ENCODE data around the gene REEP1.

REEP1 gene

DNA sequence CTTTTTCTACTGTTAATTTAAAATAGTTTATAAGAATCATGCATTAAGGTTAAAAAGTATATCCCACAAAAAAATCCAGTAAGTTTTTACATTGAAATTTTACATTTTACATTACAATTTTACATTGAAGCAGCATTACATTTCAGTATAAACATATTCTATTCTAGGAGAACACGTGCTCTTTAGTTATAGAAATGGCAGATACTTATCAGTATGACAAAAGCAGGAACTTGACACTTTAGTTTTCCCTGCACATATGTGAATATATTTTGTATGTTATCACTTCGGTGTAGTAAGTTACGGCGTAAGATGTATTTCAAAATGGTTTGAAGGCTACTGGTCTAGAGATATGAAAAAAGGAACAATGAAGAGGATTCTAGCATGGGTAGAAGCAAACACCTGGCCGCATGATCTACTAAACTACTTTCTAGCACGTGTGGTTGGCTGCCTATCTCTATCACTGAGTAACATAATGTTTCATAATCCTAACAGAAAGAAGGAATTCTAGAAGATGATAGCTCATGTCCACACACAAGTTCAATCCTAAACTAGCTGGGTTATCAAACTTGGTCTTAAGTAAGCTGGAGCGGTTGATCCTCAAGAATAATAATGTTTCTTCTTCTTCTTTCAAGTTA lies 147.5 kb downstream of the REEP1 start:
- TF ChIP-seq CEBPB (IDR thresholded peaks at IDR 0.05), result no peak

DNA sequence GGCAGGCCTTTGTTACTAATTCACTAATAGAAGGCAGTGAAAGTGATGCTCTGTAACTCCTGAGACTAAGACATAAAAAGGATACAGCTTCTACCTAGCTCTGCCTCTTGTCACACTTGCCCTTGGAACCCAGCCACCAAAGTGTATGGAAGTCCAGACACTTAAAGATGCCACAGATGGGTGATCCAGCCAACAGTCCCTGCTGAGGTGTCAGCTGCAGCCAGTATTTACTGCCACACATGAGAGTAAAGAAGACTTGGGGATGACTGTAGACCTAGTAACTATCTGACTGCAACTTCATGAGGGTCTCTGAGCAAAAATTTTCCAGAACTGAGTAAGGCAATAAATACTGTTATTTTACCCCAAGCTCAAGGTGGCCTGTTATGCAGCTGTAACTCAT lies 151.0 kb downstream of the REEP1 start:
- TF ChIP-seq, protein P1, sequence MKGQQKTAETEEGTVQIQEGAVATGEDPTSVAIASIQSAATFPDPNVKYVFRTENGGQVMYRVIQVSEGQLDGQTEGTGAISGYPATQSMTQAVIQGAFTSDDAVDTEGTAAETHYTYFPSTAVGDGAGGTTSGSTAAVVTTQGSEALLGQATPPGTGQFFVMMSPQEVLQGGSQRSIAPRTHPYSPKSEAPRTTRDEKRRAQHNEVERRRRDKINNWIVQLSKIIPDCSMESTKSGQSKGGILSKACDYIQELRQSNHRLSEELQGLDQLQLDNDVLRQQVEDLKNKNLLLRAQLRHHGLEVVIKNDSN (IDR thresholded peaks at IDR 0.05), result no peak
- TF ChIP-seq TCF12 (IDR thresholded peaks at IDR 0.05; ENCODE audit: low read depth), result no peak
- TF ChIP-seq RAD21 (IDR thresholded peaks at IDR 0.05; ENCODE audit: low read depth), result no peak
- no peak for TF ChIP-seq FOXM1 (IDR thresholded peaks at IDR 0.05; ENCODE audit: borderline replicate concordance, low read depth)
- no peak for TF ChIP-seq YY1 (IDR thresholded peaks at IDR 0.05; ENCODE audit: low read depth)

DNA sequence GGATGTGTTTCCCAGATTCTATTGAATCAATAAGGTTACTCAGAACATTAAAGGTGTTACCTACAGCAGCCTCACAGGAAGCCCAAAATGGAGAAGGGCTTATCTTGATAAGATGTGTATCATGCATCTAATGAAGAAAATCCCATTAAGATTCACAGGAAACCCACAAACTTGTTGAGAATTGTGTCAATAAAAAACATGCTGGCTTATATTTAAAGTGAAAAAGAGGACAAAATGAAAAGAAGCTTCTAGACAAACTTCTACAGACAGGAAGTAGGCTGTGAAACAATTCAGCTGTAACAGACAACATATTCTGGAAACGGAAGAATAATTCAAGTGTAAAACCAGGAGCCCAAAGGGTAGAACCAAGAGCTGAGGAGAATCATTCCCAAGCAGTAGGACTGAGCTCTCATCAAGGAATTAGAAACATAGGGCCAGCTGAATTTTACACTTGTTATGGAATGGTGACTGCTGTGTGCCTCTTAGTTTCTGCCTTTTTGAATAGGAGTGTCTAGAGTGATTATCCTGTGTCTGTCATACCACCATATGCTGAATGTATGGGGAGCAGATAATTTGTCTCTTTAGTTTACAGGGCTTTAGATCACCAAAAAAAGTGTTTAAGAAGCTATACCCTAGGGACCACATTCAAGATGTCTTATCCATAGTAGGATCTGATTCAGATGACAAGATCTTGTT lies 151.8 kb downstream of the REEP1 start:
- TF ChIP-seq EP300 (IDR thresholded peaks at IDR 0.05; ENCODE audit: borderline replicate concordance) (no peak), EGR1 (IDR thresholded peaks at IDR 0.05) (no peak), TEAD4 (IDR thresholded peaks at IDR 0.05) (no peak), CREB1 (IDR thresholded peaks at IDR 0.05; ENCODE audit: low read depth) (no peak), TCF12 (IDR thresholded peaks at IDR 0.05; ENCODE audit: low read depth) (no peak)
- TF ChIP-seq, protein P1 (IDR thresholded peaks at IDR 0.05), result no peak

DNA sequence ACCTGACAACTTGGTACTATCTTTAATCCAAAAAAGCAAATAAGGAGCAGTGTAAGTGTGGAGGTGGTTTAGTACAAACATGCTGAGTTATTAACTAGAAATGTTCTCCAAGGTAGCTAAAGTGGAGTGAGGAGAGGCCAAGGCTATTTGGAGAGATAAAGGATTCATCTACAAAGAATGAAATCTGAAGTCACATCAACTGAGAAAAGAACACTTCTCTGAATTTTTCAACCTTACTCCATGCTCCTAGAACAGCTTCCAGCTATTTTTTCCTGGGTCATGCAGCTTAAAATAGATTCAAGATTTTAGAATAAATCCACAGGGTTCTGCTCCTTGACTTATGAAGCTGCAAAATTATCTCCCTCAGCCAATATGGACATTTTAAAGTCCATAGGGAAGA lies 160.8 kb downstream of the REEP1 start:
- TF ChIP-seq NFIC (IDR thresholded peaks at IDR 0.05) (no peak), CREB1 (IDR thresholded peaks at IDR 0.05; ENCODE audit: low read depth) (no peak), ZBTB7A (IDR thresholded peaks at IDR 0.05; ENCODE audit: low read depth) (no peak), RAD21 (IDR thresholded peaks at IDR 0.05; ENCODE audit: low read depth) (no peak), FOXM1 (IDR thresholded peaks at IDR 0.05; ENCODE audit: borderline replicate concordance, low read depth) (no peak), TEAD4 (IDR thresholded peaks at IDR 0.05) (no peak), CEBPB (IDR thresholded peaks at IDR 0.05) (no peak), EP300 (IDR thresholded peaks at IDR 0.05; ENCODE audit: borderline replicate concordance) (no peak), EGR1 (IDR thresholded peaks at IDR 0.05) (no peak), TAF1 (IDR thresholded peaks at IDR 0.05; ENCODE audit: low read depth) (no peak), YY1 (IDR thresholded peaks at IDR 0.05; ENCODE audit: low read depth) (no peak), TCF12 (IDR thresholded peaks at IDR 0.05; ENCODE audit: low read depth) (no peak)
- TF ChIP-seq, protein P2, sequence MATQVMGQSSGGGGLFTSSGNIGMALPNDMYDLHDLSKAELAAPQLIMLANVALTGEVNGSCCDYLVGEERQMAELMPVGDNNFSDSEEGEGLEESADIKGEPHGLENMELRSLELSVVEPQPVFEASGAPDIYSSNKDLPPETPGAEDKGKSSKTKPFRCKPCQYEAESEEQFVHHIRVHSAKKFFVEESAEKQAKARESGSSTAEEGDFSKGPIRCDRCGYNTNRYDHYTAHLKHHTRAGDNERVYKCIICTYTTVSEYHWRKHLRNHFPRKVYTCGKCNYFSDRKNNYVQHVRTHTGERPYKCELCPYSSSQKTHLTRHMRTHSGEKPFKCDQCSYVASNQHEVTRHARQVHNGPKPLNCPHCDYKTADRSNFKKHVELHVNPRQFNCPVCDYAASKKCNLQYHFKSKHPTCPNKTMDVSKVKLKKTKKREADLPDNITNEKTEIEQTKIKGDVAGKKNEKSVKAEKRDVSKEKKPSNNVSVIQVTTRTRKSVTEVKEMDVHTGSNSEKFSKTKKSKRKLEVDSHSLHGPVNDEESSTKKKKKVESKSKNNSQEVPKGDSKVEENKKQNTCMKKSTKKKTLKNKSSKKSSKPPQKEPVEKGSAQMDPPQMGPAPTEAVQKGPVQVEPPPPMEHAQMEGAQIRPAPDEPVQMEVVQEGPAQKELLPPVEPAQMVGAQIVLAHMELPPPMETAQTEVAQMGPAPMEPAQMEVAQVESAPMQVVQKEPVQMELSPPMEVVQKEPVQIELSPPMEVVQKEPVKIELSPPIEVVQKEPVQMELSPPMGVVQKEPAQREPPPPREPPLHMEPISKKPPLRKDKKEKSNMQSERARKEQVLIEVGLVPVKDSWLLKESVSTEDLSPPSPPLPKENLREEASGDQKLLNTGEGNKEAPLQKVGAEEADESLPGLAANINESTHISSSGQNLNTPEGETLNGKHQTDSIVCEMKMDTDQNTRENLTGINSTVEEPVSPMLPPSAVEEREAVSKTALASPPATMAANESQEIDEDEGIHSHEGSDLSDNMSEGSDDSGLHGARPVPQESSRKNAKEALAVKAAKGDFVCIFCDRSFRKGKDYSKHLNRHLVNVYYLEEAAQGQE (IDR thresholded peaks at IDR 0.05; ENCODE audit: low read depth), result no peak
- TF ChIP-seq, protein P3, sequence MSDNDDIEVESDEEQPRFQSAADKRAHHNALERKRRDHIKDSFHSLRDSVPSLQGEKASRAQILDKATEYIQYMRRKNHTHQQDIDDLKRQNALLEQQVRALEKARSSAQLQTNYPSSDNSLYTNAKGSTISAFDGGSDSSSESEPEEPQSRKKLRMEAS (IDR thresholded peaks at IDR 0.05), result no peak
- TF ChIP-seq, protein P1 (IDR thresholded peaks at IDR 0.05), result no peak

DNA sequence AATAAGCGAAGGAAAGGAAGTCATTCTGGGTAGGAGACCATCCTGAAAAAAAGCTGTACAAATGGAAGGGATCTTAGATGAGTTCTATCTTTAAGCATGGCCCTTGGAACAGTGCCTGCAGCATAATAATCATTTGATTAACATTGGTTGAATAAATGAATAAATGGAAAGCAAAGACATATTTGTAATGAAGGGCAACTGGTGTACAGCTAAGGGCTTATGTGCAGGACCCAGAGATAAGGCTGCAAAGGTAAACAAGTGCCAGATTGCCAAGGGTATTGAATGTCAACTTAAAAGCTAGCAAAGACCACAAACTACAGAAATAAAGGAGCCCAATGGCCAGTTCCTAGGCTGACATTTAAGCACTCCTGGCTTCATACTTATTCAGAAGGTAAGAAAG lies 161.6 kb downstream of the REEP1 start:
- TF ChIP-seq FOXM1 (IDR thresholded peaks at IDR 0.05; ENCODE audit: borderline replicate concordance, low read depth), result no peak

DNA sequence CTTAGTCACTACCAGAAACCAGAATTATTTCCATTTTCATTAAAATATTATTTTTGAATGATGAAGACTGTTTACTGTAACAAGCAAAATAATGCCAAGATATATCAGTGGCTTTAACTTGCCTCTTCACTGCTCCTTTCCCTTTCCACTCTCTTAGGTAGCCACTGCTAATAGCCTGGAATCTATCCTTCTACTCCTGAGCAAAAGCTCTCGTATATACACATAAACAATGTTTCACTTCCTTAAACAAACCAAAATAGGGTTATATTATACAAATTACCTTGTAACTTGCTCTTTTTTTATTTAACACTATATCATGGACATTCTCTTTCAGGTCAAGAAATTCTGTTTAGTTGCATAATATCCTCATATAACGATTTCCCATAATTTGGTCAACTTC lies 163.0 kb downstream of the REEP1 start:
- TF ChIP-seq EGR1 (IDR thresholded peaks at IDR 0.05) (no peak), CEBPB (IDR thresholded peaks at IDR 0.05) (no peak), TCF12 (IDR thresholded peaks at IDR 0.05; ENCODE audit: low read depth) (no peak), EP300 (IDR thresholded peaks at IDR 0.05; ENCODE audit: borderline replicate concordance) (no peak), TAF1 (IDR thresholded peaks at IDR 0.05; ENCODE audit: low read depth) (no peak), YY1 (IDR thresholded peaks at IDR 0.05; ENCODE audit: low read depth) (no peak), ZBTB7A (IDR thresholded peaks at IDR 0.05; ENCODE audit: low read depth) (no peak), NFIC (IDR thresholded peaks at IDR 0.05) (no peak), RAD21 (IDR thresholded peaks at IDR 0.05; ENCODE audit: low read depth) (no peak), CREB1 (IDR thresholded peaks at IDR 0.05; ENCODE audit: low read depth) (no peak), TEAD4 (IDR thresholded peaks at IDR 0.05) (no peak), FOXM1 (IDR thresholded peaks at IDR 0.05; ENCODE audit: borderline replicate concordance, low read depth) (no peak)
- TF ChIP-seq, protein P1 (IDR thresholded peaks at IDR 0.05), result no peak
- TF ChIP-seq, protein P2 (IDR thresholded peaks at IDR 0.05; ENCODE audit: low read depth), result no peak
- TF ChIP-seq, protein P3 (IDR thresholded peaks at IDR 0.05), result no peak
